ENCODE measurements around the gene ANKRD18B.
"Not testable (repeated sequence)": the region's sequence is repeated elsewhere in the genome, so short reads cannot be mapped to it uniquely, and the experiment has no call there.

DNA sequence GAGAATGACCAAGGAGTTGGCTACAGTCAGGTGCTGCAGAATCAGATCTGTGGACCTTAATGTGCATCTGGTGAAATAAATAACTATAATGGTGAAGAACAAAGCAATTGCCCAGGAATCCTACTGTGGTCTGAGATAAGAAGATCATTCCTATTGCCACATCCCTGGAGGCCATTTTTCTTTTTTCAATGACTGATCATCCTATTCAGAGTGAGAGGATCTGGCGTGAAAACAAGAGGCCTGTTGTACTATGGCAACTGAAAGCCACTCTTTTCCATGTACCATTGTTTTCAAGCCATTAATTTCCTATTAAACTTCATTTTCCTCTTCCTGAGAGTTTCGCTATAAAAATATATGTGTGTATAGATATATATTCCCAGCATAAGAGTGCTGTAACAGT, 11.5 kb upstream of the ANKRD18B start:
- TF ChIP-seq, protein P1, sequence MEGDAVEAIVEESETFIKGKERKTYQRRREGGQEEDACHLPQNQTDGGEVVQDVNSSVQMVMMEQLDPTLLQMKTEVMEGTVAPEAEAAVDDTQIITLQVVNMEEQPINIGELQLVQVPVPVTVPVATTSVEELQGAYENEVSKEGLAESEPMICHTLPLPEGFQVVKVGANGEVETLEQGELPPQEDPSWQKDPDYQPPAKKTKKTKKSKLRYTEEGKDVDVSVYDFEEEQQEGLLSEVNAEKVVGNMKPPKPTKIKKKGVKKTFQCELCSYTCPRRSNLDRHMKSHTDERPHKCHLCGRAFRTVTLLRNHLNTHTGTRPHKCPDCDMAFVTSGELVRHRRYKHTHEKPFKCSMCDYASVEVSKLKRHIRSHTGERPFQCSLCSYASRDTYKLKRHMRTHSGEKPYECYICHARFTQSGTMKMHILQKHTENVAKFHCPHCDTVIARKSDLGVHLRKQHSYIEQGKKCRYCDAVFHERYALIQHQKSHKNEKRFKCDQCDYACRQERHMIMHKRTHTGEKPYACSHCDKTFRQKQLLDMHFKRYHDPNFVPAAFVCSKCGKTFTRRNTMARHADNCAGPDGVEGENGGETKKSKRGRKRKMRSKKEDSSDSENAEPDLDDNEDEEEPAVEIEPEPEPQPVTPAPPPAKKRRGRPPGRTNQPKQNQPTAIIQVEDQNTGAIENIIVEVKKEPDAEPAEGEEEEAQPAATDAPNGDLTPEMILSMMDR (conservative IDR thresholded peaks at IDR 0.05) = not testable (repeated sequence)
- not testable (repeated sequence) for TF ChIP-seq EZH2 (IDR thresholded peaks at IDR 0.05; ENCODE audit: low read depth)
